A673 (cell line): ENCODE data around the gene CD8A. TPM values are rescaled to one million over a fixed set of nuclear protein-coding genes. Genes with fewer than 3 reads are reported as not detected.

Experiments used
- BruUV-seq: library from RNA; stranded (reverse); fragments of 400-500 nt; replicated peaks from 2 replicates; lab custom pipeline; 2021; lab: Mats Ljungman, UMichigan
- CTCF ChIA-PET: fragments of 300-600 bp; sonication (Branson Sonifier 250); formaldehyde crosslinking; loops from one replicate; lab custom pipeline; 2022; ENCODE audit warnings: antibody characterized with exemption; lab: Charles Lee
- POLR2A ChIA-PET: fragments of 300-600 bp; sonication (Branson Sonifier 250); formaldehyde crosslinking; loops from one replicate; lab custom pipeline; 2022; ENCODE audit warnings: antibody characterized with exemption; ENCODE audit not compliant: low non-redundant PET; lab: Charles Lee
- DNase-seq: peaks from one replicate; pipeline ENCODE4 v3.0.0-alpha.2; 2015; ENCODE audit warnings: low spot score
- H3K27ac ChIP-seq: fragments of 200-600 bp; sonication (generic); 2 replicates; pipeline ENCODE4 v1.5.1; 2016; ENCODE audit warnings: mixed run types, low read depth, mild to moderate bottlenecking, mixed read lengths, antibody characterized with exemption, low read length; ENCODE audit not compliant: poor library complexity, severe bottlenecking
- H3K27me3 ChIP-seq: fragments of 200-600 bp; sonication (generic); replicated peaks from 2 replicates; pipeline ENCODE4 v1.6.1; 2017; ENCODE audit warnings: mixed run types, low read depth, mild to moderate bottlenecking, mixed read lengths, antibody characterized with exemption, low read length; ENCODE audit not compliant: insufficient read depth, poor library complexity
- H3K36me3 ChIP-seq: fragments of 200-600 bp; sonication (generic); 2 replicates; pipeline ENCODE4 v1.6.1; 2016; ENCODE audit warnings: mixed run types, mild to moderate bottlenecking, mixed read lengths, antibody characterized with exemption, low read length; ENCODE audit not compliant: insufficient read depth, poor library complexity, severe bottlenecking
- H3K4me1 ChIP-seq: fragments of 200-600 bp; sonication (generic); 2 replicates; pipeline ENCODE4 v1.6.1; 2017; ENCODE audit warnings: mixed run types, mild to moderate bottlenecking, mixed read lengths, antibody characterized with exemption, low read length; ENCODE audit not compliant: insufficient read depth, poor library complexity, severe bottlenecking
- H3K4me3 ChIP-seq: fragments of 200-600 bp; sonication (generic); 2 replicates; pipeline ENCODE4 v1.5.1; 2016; ENCODE audit warnings: low read depth, mixed run types, mild to moderate bottlenecking, mixed read lengths, low read length; ENCODE audit not compliant: poor library complexity, severe bottlenecking
- H3K9me3 ChIP-seq: fragments of 200-600 bp; sonication (generic); 2 replicates; pipeline ENCODE4 v1.6.1; 2016; ENCODE audit warnings: mixed run types, low read depth, mild to moderate bottlenecking, mixed read lengths, antibody characterized with exemption, low read length; ENCODE audit not compliant: poor library complexity, severe bottlenecking
- EZH2 ChIP-seq: fragments of 200-600 bp; sonication (generic); IDR thresholded peaks from 2 replicates; pipeline ENCODE4 v1.6.1; 2017; ENCODE audit warnings: borderline replicate concordance, low read depth, mild to moderate bottlenecking, mixed read lengths, antibody characterized with exemption, low read length; ENCODE audit not compliant: poor library complexity, severe bottlenecking
- intact Hi-C: fragments of 100-400 bp; cut with micrococcal nuclease; formaldehyde crosslinking; loops from one replicate; pipeline ENCODE4 v1.10.0; 2022; ENCODE audit not compliant: unreplicated experiment
- total RNA-seq: library from RNA; stranded (reverse); gene quantifications from 2 replicates; pipeline ENCODE4 v1.2.3, GENCODE V29; 2021
- TF ChIP-seq, protein P1 (sequence below): fragments of 300-800, 200-600 bp; sonication (generic); conservative IDR thresholded peaks from 2 replicates; pipeline ENCODE4 v1.5.1; 2017; ENCODE audit warnings: low read depth, mild to moderate bottlenecking, antibody characterized with exemption, low read length, moderate library complexity, mixed read lengths

CD8A gene
- total RNA-seq, 1 experiment from 2014 or later, result not detected

DNA sequence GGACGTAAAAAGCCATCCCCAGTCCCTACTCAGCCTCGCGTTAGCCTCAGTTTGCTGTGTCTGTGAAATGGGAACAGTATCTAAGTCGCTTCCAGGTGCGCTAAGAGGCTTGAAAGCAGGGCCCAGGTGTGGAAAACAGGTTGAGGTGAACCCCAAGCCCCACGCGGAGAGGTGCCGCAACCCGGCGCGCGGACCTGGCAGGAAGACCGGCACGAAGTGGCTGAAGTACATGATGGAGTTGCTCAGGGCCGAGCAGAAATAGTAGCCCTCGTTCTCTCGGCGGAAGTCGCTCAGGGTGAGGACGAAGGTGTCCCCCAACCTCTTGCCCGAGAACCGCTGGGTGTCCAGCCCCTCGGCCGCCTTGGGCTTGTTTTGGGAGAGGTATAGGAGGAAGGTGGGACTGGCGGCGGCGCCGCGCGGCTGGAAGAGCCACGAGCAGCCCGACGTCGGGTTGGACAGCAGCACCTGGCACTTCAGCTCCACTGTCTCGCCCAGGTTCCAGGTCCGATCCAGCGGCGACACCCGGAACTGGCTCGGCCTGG, 508 bp downstream of the CD8A start:
- BruUV-seq, result no TSS peak
- peaks cover 80% of the 10 kb centered on the region for H3K27me3 ChIP-seq
- H3K27ac ChIP-seq, result no peak overlapping the region
- H3K4me1 ChIP-seq, result peaks cover 12% of the 10 kb centered on the region
- ChIA-PET CTCF (no interaction called here), POLR2A (no interaction called here)
- TF ChIP-seq, protein P1, sequence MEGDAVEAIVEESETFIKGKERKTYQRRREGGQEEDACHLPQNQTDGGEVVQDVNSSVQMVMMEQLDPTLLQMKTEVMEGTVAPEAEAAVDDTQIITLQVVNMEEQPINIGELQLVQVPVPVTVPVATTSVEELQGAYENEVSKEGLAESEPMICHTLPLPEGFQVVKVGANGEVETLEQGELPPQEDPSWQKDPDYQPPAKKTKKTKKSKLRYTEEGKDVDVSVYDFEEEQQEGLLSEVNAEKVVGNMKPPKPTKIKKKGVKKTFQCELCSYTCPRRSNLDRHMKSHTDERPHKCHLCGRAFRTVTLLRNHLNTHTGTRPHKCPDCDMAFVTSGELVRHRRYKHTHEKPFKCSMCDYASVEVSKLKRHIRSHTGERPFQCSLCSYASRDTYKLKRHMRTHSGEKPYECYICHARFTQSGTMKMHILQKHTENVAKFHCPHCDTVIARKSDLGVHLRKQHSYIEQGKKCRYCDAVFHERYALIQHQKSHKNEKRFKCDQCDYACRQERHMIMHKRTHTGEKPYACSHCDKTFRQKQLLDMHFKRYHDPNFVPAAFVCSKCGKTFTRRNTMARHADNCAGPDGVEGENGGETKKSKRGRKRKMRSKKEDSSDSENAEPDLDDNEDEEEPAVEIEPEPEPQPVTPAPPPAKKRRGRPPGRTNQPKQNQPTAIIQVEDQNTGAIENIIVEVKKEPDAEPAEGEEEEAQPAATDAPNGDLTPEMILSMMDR, result no peak
- peak; percentile 85 for TF ChIP-seq EZH2
- no peak for DNase-seq
- no peaks in the 10 kb centered on the region for H3K36me3 ChIP-seq
- no peaks in the 10 kb centered on the region for H3K9me3 ChIP-seq
- intact Hi-C loops, result loop anchor here (10.0 kb wide), 1 partner anchor 275 kb away; no protein-coding TSS in a partner anchor
- H3K4me3 ChIP-seq, result no peak overlapping the region

DNA sequence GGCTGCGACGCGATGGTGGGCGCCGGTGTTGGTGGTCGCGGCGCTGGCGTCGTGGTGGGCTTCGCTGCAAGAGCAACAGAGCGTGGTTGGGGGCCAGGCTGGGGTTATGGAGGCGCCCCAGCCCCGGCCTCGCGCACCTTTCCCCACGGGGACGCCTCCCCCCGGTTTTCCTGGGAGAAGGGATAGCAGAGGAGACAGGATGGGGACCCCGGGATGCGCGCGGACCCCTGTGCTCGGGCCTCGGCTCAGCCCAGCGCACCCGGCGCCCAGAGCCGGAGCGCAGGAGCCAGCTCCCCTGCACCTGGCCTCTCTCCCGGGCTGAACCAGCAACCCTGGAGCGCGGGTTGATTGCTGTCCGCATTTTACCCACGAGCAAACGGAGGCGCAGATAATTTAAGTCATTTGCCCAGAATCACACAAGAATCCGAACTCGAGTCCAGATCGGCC, 1.0 kb downstream of the CD8A start:
- Histone ChIP-seq H3K36me3 (no peaks in the 10 kb centered on the region), H3K27ac (no peak overlapping the region), H3K4me3 (no peak overlapping the region), H3K4me1 (peaks cover 12% of the 10 kb centered on the region), H3K9me3 (no peaks in the 10 kb centered on the region), H3K27me3 (peaks cover 76% of the 10 kb centered on the region)
- no peak for TF ChIP-seq EZH2
- TF ChIP-seq, protein P1, result no peak
- no TSS peak for BruUV-seq
- intact Hi-C loops, result loop anchor here (10.0 kb wide), 1 partner anchor 275 kb away; no protein-coding TSS in a partner anchor
- CTCF ChIA-PET, result interaction anchor here (0.6 kb wide), 1 partner anchor 45 kb away, joined by 9 read pairs; no protein-coding TSS in a partner anchor
- no peak for DNase-seq
- POLR2A ChIA-PET, result no interaction called here

DNA sequence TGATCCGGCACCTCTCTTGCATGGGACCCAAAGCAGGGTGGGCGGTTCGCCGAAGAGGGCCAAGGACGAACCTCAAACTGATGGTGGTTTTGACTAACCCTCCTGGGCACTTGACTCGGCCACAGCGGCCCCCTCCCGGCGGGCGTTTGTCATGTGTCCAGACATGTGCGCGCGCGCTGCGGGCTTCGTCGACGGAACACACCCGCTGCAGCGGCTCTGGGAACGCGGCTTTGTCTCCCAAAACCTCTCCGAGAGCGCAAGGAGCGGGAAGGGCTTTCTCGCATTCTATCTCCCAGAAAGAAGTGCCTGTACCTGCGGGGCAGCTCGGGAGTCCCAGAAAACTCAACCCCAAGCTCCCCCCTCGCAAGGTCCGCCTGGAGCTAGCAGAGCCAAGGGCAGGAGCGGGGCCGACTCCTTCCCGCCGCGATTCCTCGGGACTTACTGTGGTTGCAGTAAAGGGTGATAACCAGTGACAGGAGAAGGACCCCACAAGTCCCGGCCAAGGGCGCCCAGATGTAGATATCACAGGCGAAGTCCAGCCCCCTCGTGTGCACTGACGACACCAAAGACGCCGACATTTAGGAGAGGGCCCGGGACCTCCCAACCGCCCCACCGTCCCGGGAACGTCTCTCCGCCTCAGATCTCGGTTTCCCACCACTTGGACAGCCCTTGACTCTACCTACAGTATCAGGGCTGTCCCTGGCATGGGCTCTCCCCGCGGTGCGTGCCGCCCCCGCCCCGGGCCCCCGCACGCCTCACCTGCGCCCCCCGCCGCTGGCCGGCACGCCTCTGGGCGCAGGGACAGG, 1.6 kb downstream of the CD8A start:
- no peak overlapping the region for H3K4me3 ChIP-seq
- H3K36me3 ChIP-seq, result no peaks in the 10 kb centered on the region
- ChIA-PET POLR2A (no interaction called here), CTCF (interaction anchor here (0.6 kb wide), 1 partner anchor 45 kb away, joined by 9 read pairs; no protein-coding TSS in a partner anchor)
- peak; percentile 85 for TF ChIP-seq EZH2
- TF ChIP-seq, protein P1, result no peak
- no peak overlapping the region for H3K27ac ChIP-seq
- intact Hi-C loops, result no loop called here
- no peaks in the 10 kb centered on the region for H3K9me3 ChIP-seq
- no TSS peak for BruUV-seq
- peak; percentile 23 for DNase-seq
- peaks cover 12% of the 10 kb centered on the region for H3K4me1 ChIP-seq
- H3K27me3 ChIP-seq, result peaks cover 70% of the 10 kb centered on the region
